Gastroesophageal sphincter (tissue), 3 donors: ENCODE data around the gene PTPN1.

Experiments used
- POLR2A ChIP-seq, 2 donors: fragments of 450-650 bp; IDR thresholded peaks; one replicate each; pipeline ENCODE4 v1.6.1; 2017; ENCODE audit warnings: antibody characterized with exemption in 2 of 2, mild to moderate bottlenecking in 2 of 2, moderate library complexity in 1 of 2
- POLR2AphosphoS5 ChIP-seq: sonication (generic); formaldehyde crosslinking; IDR thresholded peaks from one replicate; pipeline ENCODE4 v1.6.1; 2017; ENCODE audit warnings: antibody characterized with exemption
- TF ChIP-seq, protein P1 (sequence below), 4 experiments: fragments of 200-600 bp in 2 of 4; fragments of 450-650 bp in 2 of 4; sonication (generic) in 1 of 4; IDR thresholded peaks; one replicate each; pipeline ENCODE4 v1.5.1; 2017 to 2019; ENCODE audit warnings: antibody characterized with exemption in 4 of 4, mild to moderate bottlenecking in 2 of 4, moderate library complexity in 2 of 4

DNA sequence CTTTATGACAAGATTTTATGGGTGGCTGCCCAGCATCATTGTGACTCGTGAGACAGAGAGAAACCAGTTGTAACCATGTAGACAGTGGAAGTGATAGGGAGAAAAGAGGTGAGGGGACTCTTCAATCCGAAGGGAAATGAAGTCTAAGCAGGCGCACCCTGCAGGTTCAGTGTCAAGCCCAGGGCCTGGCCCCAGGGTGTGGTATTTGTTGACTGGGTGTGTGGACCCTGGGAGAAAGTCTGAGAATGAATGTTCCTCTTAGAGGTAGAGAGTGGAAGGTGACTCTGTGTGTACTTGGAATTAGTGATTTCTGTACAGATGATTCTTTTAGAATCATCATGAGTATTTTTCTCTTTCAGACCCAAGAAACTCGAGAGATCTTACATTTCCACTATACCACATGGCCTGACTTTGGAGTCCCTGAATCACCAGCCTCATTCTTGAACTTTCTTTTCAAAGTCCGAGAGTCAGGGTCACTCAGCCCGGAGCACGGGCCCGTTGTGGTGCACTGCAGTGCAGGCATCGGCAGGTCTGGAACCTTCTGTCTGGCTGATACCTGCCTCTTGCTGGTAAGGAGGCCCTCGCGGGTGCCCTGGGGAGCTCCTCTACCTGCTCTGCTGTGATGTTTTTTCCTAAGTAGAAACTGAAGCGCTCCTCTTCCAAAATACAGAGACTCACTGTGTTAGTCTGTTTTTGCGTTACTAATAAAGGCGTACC lies 68.0 kb downstream of the PTPN1 start:
- TF ChIP-seq POLR2A (IDR thresholded peaks at IDR 0.05) (no peak), POLR2AphosphoS5 (no peak)
- TF ChIP-seq, protein P1, sequence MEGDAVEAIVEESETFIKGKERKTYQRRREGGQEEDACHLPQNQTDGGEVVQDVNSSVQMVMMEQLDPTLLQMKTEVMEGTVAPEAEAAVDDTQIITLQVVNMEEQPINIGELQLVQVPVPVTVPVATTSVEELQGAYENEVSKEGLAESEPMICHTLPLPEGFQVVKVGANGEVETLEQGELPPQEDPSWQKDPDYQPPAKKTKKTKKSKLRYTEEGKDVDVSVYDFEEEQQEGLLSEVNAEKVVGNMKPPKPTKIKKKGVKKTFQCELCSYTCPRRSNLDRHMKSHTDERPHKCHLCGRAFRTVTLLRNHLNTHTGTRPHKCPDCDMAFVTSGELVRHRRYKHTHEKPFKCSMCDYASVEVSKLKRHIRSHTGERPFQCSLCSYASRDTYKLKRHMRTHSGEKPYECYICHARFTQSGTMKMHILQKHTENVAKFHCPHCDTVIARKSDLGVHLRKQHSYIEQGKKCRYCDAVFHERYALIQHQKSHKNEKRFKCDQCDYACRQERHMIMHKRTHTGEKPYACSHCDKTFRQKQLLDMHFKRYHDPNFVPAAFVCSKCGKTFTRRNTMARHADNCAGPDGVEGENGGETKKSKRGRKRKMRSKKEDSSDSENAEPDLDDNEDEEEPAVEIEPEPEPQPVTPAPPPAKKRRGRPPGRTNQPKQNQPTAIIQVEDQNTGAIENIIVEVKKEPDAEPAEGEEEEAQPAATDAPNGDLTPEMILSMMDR (IDR thresholded peaks at IDR 0.05): no peak
